GM18520 (cell line): ENCODE data around the gene EXOSC7.

Experiments used
- ATAC-seq: cut with Tn5 transposase; IDR thresholded peaks from one replicate; pipeline ENCODE4 v1.9.1; 2021; ENCODE audit not compliant: unreplicated experiment

Gene EXOSC7

DNA sequence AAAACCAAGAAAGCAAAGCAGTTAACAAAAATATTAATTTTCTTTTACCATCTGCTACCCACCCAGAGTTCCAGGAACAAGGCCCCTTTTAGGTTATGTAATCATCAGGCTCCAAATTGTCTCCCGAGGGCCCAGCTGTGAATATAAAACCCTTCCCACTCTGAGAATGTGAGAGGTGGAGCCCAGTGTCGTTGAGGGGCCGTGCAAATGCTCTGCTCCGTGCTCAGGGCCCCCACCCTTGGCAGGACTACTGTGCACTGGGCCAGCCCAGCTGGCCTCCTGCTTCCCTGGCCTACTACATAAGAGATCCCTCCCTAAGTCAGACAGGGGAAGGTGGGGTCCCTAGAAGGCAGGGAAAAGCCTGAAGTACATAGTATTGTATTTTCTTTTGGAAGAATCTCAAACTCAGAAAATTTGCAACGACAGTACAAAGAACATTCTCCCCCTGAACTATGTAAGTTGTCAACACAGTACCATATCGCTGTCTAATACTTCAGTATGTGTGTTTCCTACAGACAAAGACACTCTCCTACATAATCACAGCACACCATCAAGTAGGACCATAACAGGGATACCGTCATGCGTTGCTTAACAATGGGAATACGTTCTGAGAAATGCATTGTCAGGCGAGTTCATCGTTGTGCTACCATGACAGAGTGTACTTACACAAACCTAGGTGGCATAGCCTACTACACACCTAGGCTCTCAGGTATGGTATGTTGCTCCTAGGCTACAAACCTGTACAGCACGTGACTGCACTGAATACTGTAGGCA lies 45.7 kb downstream of the EXOSC7 start:
- ATAC-seq, result no peak

- ATAC-seq, result no peak
Measured at GRCh38 chr3:45023675-45024074, 47.6 kb downstream of the EXOSC7 start.

DNA sequence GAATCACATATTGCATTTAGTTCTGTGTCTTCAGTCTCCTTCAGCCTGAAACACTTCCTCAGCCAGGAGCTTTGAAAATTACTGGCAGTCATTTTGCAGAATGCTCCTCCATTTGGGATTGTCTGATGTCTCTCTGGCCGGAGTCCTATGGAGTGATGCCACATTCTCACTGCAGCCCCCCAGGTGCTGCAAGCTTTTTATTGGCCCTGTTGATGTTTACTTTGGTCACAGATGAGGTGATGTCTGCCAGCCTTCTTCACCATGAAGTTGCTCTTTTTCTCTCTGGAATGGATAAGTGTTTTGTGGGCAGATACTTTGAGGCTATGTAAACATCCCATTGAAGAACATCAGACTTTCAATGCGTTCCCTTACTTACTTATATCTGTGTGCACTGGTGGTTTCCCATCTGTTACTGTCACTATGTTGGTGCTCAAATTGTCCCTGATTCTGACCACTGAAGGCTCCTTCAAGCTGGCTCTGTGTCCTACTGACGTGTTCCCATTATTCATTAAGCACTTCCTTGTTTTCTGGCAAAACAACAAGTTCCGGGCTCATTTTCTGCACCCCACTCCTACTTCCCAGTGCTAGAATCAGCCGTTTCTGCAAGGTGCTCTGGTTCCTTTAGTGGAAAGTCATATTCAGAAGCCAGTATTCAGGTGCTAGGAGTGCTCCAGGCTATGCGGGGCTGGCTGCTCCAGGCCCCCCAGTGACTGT lies 48.7 kb downstream of the EXOSC7 start:
- ATAC-seq, result no peak

DNA sequence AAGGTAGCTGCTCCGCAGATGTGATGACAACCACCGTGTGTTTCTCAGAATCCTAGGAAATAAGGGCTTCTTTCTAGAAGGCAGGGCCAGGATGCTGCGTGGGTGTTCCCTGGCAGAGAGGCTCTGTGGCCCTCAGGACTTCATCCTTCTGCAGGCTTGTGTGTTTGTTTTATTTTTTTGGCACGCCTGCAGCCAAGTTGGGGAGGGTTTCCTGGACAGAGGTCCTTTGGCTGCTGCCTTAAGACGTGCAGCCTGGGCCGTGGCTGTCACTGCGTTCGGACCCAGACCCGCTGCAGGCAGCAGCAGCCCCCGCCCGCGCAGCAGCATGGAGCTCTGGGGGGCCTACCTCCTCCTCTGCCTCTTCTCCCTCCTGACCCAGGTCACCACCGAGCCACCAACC lies 50.0 kb downstream of the EXOSC7 start, which contains the start of gene CLEC3B:
Gene CLEC3B (plus strand): TSS at position 266 of the 400 bp plus-strand sequence. CDS start 60 bp downstream, at position 326.
- no peak for ATAC-seq

GRCh38 chr3:45026957-45027356 lies 50.9 kb downstream of the EXOSC7 start:
- ATAC-seq, result no peak

- ATAC-seq, result no peak
Measured at GRCh38 chr3:45027441-45027840, 51.4 kb downstream of the EXOSC7 start.

DNA sequence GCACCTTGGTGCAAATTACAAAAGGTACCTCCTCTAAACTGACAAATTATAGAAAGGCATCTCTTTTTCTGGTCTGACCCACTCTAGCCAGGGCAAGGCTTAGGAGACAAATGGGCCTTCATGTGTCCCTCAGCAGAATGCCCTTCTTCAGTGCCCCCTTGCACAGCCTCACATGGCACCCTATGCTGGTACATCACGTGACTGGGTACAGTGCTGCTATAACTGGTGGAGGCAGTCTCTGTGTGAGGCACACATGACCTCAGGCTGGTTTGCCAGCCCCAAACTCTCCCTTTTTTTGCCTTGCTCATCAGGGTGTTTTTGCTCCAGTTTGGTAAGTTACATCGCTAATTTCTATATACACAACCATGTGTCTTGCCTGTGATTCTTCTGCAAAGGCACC lies 53.2 kb downstream of the EXOSC7 start:
- no peak for ATAC-seq

GRCh38 chr3:45029661-45030060 lies 53.6 kb downstream of the EXOSC7 start:
- no peak for ATAC-seq

- no peak for ATAC-seq
Measured at GRCh38 chr3:45031531-45031930, 55.5 kb downstream of the EXOSC7 start.

DNA sequence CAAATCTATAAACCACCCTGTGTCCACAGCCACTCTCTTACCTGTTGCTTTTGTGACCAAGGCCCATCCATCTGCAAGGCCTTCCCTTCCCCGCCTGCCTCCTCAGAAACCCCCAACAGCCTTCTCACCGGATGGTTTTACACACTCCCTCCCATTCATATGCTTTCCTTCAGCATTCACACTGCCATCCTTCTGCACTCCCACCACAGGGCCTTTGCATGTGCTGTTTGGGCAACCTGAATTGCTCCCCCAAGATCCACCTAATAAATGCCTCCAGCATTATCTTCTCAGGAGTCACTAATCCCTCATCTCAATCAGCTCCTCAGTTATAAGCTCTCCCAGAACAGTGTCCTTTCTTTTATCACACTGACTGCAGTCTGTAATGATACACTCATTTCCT lies 56.1 kb downstream of the EXOSC7 start:
- ATAC-seq, result no peak

- no peak for ATAC-seq
Measured at GRCh38 chr3:45033791-45034190, 57.7 kb downstream of the EXOSC7 start.

DNA sequence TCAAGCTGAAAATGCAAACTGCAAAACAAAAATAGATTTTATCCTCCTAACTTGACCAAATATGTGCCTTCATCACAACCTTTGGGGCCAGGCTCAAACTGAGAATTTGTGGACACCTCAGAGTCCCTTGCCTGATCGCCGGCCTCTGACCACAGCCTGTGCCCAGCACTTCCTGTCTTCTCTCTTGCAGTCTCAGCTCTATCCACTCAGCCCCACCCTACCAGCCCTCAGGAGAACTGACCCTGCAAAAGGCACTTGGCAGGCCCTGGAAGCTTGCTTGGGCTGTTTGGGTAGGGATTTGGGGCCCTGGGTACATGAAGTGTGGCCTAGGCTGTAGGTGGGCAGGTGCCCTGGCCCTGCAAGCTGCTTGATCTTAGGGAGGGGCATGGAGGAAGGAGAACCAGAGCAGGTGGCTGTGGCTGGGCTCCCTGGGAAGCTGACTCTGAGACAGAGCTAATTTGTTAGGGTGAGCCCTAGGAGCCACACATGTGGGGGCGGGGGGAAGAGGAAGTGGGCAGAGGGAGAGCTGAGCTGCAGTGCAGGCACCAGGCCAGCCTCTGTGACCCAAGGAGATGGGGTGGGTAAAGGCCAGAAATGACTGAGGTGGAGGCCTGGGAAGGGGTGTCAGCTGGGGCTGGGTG lies 58.7 kb downstream of the EXOSC7 start:
- ATAC-seq, result no peak

- ATAC-seq, result no peak
Measured at GRCh38 chr3:45035441-45036301, 59.6 kb downstream of the EXOSC7 start.

DNA sequence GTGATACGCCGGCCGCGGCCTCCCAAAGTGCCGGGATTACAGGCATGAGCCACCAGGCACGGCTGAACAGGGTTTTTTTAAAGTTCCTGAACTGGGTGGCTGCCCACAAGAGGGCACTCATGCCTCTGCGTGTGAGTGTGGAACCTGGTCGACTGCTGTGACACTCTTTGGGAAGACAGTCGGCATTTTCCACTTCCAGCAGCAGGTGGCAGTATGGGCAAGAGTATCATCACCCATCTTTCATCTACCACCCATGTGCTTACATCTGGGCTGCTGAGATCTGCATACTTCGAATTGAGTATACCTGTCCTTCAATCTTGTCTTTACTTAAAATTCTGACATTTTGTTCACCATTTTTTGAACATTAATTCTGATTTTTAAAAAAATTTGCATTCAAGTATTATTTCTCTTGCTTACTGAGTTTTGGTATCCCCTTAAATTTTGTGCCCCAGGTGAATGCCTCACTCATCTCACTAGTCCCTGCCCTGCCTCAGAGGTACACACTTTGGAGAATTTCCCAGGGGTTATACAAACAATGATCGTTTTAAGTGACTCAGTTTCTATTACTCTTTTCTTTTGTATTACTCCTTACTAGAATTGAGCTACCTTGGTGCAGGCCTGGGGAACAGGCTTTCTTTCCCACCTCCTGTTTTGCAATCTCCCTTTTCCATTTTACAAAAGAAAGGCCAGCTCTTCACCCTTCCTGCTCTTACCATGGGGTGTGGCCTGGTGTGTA lies 61.8 kb downstream of the EXOSC7 start:
- peak; percentile 73 for ATAC-seq

DNA sequence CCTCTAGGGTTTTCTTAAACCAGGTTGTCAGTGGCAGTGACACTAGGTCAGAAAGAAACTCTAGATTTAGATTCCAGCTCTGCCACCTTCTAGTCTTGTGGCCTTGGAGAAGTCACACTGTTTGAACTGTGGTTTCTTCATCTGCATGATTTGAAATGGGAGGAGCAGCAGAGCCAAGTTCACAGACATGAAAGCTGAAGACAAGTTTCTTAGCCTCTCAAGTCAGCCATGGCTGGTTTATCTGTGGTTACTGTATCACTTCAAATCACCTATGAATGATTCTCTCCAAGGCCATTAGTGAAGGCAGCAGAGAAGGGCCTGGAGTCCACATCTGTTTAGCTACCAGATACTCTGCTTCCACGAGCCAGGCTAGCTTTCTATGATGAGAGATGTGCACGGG lies 65.6 kb downstream of the EXOSC7 start:
- no peak for ATAC-seq

DNA sequence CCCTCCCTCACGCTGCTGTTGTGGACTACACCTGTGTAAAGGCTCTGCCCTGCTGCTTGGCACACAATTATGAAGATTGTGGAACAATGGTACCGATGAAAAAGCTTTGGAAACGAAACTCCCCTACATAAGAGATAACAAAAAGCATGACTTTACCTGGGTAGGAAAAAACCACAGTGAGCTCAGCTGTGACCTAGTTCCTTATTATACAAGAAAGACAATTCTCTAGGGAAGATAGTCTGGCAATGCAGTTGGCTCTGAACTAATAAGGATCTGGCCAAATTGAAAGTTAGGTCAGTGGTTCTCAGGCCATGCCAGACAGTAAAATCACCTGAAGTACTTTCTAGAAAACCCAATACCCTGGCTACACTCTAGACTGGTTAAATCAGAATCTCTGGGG lies 66.1 kb downstream of the EXOSC7 start:
- no peak for ATAC-seq

GRCh38 chr3:45043728-45044299 lies 67.8 kb downstream of the EXOSC7 start:
- ATAC-seq, result no peak

GRCh38 chr3:45048244-45048643 lies 72.2 kb downstream of the EXOSC7 start:
- ATAC-seq, result no peak

DNA sequence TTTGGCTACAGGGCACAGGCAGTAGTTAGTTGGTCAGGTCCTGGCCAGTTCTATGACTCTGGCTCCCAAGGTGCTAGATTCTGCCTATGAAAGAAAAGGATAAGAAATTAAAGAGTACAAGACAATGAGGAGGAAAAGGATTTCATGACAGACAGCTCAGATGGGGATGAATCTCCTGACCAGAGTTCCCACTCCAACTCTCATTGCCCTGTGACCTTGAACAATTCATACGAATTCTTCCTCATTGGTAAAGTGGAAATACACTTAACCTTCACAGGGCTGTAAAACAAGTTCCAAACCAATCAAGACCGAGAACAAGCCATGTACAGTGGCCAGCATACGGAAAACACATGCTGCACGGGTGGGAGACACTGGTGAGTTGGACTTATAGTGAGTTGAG lies 73.8 kb downstream of the EXOSC7 start:
- no peak for ATAC-seq

GRCh38 chr3:45051685-45052084 lies 75.6 kb downstream of the EXOSC7 start:
- ATAC-seq, result no peak
